GM13977 (cell line): ENCODE measurements around the gene MMP13.

Experiments
- DNase-seq: peaks from one replicate; pipeline ENCODE4 v3.0.0; 2012; ENCODE audit warnings: low spot score
- in situ Hi-C: fragments of 300-500 bp; cut with MboI; formaldehyde crosslinking; loops from one replicate; pipeline ENCODE4 v1.12.0; 2022; ENCODE audit warnings: low sequenced_read_pairs, low pct_unique_long_range_greater_than_20kb, mixed read lengths, inconsistent platforms; ENCODE audit not compliant: unreplicated experiment
- TF ChIP-seq, protein P1 (sequence below): IDR thresholded peaks from 2 replicates; pipeline ENCODE4 v1.5.1; 2012; ENCODE audit warnings: mild to moderate bottlenecking, control low read depth; ENCODE audit not compliant: insufficient read depth; ENCODE audit errors: extremely low read depth, missing control alignments

MMP13 gene

GRCh38 chr11:102930451-102930850 lies 25.1 kb downstream of the MMP13 start:
- in situ Hi-C loops, result no loop called here
- TF ChIP-seq, protein P1, sequence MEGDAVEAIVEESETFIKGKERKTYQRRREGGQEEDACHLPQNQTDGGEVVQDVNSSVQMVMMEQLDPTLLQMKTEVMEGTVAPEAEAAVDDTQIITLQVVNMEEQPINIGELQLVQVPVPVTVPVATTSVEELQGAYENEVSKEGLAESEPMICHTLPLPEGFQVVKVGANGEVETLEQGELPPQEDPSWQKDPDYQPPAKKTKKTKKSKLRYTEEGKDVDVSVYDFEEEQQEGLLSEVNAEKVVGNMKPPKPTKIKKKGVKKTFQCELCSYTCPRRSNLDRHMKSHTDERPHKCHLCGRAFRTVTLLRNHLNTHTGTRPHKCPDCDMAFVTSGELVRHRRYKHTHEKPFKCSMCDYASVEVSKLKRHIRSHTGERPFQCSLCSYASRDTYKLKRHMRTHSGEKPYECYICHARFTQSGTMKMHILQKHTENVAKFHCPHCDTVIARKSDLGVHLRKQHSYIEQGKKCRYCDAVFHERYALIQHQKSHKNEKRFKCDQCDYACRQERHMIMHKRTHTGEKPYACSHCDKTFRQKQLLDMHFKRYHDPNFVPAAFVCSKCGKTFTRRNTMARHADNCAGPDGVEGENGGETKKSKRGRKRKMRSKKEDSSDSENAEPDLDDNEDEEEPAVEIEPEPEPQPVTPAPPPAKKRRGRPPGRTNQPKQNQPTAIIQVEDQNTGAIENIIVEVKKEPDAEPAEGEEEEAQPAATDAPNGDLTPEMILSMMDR, result no peak
- no peak for DNase-seq

- TF ChIP-seq, protein P1, result no peak
- in situ Hi-C loops, result no loop called here
- no peak for DNase-seq
Observed at GRCh38 chr11:102929972-102930371, 25.6 kb downstream of the MMP13 start.

DNA sequence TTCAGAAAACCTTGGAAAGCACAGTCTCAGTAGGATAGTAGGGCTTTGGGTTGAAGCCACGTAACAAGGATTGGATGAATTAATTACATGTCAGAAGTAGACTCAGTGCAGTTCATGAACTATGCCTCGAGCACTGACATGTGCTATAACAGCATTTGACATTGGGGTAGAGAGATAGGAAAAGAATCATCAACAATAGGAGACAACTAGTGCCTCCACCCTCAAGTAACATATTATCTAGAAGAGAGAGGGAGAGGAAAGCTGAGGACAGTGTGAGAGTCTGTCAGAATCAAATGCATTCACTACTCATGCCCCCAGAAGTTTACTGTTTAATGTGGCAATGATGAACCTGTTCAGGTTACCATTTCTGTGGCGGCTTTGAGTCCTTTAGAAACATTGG lies 26.4 kb downstream of the MMP13 start:
- DNase-seq, result no peak
- TF ChIP-seq, protein P1, result no peak
- in situ Hi-C loops, result no loop called here

GRCh38 chr11:102928247-102928646 lies 27.3 kb downstream of the MMP13 start:
- TF ChIP-seq, protein P1, result no peak
- in situ Hi-C loops, result no loop called here
- DNase-seq, result no peak

DNA sequence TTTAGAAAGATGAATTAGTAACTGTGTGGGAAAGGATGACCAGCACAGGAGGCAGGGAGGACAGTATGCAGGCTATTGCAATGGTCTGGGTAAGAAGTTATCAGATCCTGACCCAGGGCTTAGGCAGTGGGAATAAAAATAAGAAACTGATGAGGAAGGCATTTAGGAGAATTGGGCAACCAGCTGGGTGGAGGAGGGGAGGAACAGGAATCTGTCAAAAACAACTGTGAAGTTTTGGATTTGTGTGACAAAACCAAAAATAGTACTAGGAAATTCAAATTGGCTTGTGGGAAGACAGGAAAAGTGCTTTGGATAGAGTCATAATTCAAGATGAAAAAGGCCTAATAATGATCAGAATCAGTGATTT lies 27.9 kb downstream of the MMP13 start:
- in situ Hi-C loops, result no loop called here
- no peak for DNase-seq
- TF ChIP-seq, protein P1, result no peak

- in situ Hi-C loops, result no loop called here
Observed at GRCh38 chr11:102926961-102927623, 28.4 kb downstream of the MMP13 start.

More at GRCh38 chr11:102926961-102927623, 28.4 kb downstream of the MMP13 start:
- TF ChIP-seq, protein P1, result no peak
- DNase-seq, result no peak
